Choroid plexus epithelial cell (primary cell): ENCODE results near the gene COL24A1.

Experiments used
- DNase-seq: peaks from one replicate; pipeline ENCODE4 v3.0.0-alpha.2; 2010; ENCODE audit warnings: low read depth
- H3K4me3 ChIP-seq: 2 replicates; pipeline ENCODE4 v1.5.1; 2011; ENCODE audit warnings: low read depth, mild to moderate bottlenecking, control low read depth, low read length, moderate library complexity
- CTCF ChIP-seq: conservative IDR thresholded peaks from 2 replicates; pipeline ENCODE4 v1.5.1; 2011; ENCODE audit warnings: low read depth, mild to moderate bottlenecking, control low read depth, inconsistent platforms, low read length, moderate library complexity

Gene COL24A1

GRCh38 chr1:86156566-86157455 is at the start of gene COL24A1:
COL24A1 (minus strand) TSS chr1:86156772; CDS start chr1:86156396, 376 bp downstream.
- DNase-seq = peak; percentile 66
- no peak for TF ChIP-seq CTCF
- peak within 1 kb of the TSS; percentile 53 for H3K4me3 ChIP-seq

GRCh38 chr1:86205741-86206140 is 49.2 kb upstream of the COL24A1 start:
- DNase-seq = peak; percentile 14
- no peak for TF ChIP-seq CTCF
- H3K4me3 ChIP-seq = no peak overlapping the region

- TF ChIP-seq CTCF = no peak
- no peak for DNase-seq
- no peak overlapping the region for H3K4me3 ChIP-seq
Measured at GRCh38 chr1:86202552-86203340, 46.2 kb upstream of the COL24A1 start.

GRCh38 chr1:86201311-86201710 is 44.7 kb upstream of the COL24A1 start:
- TF ChIP-seq CTCF = no peak
- DNase-seq = no peak
- no peak overlapping the region for H3K4me3 ChIP-seq

GRCh38 chr1:86200901-86201300 is 44.3 kb upstream of the COL24A1 start:
- no peak for DNase-seq
- H3K4me3 ChIP-seq = no peak overlapping the region
- TF ChIP-seq CTCF = no peak

GRCh38 chr1:86197206-86197855 is 40.8 kb upstream of the COL24A1 start:
- DNase-seq = no peak
- no peak for TF ChIP-seq CTCF
- H3K4me3 ChIP-seq = no peak overlapping the region
